Large intestine (tissue), 3 donors: ENCODE measurements around the gene KIAA1671. TPM values are rescaled to one million over a fixed set of nuclear protein-coding genes. Genes with fewer than 3 reads are reported as not detected.

Source experiments
- DNase-seq, 2 donors: peaks; one replicate each; pipeline versions ENCODE4 v3.0.0 to v3.0.0-alpha.2; 2013
- H3K27ac ChIP-seq: one replicate; pipeline ENCODE4 v1.5.1; 2013; ENCODE audit warnings: low read length
- H3K27me3 ChIP-seq: 2 replicates; pipeline ENCODE4 v1.6.1; 2013; ENCODE audit warnings: low read length; ENCODE audit not compliant: control insufficient read depth, insufficient read depth
- H3K36me3 ChIP-seq: 2 replicates; pipeline ENCODE4 v1.6.1; 2013; ENCODE audit warnings: low read length; ENCODE audit not compliant: control insufficient read depth, insufficient read depth
- H3K4me1 ChIP-seq: one replicate; pipeline ENCODE4 v1.6.1; 2013; ENCODE audit warnings: low read length; ENCODE audit not compliant: control insufficient read depth, insufficient read depth
- H3K4me3 ChIP-seq: one replicate; pipeline ENCODE4 v1.5.1; 2013; ENCODE audit warnings: low read length
- H3K9me3 ChIP-seq: one replicate; pipeline ENCODE4 v1.6.1; 2013; ENCODE audit warnings: mild to moderate bottlenecking, low read depth, low read length, moderate library complexity; ENCODE audit not compliant: control insufficient read depth
- WGBS: methylation state at CpG from one replicate; pipeline ENCODE4 v1.1.5; 2013; ENCODE audit warnings: low lambda C conversion rate; ENCODE audit not compliant: insufficient coverage; 5-methylcytosine and 5-hydroxymethylcytosine counted together
- polyA plus RNA-seq: library from polyadenylated mRNA; unstranded; fragments of 120-200 nt; gene quantifications from one replicate; pipeline ENCODE4 v1.2.1, GENCODE V29; 2013

KIAA1671 gene
- polyA plus RNA-seq, 1 donor: 25.0 TPM

DNA sequence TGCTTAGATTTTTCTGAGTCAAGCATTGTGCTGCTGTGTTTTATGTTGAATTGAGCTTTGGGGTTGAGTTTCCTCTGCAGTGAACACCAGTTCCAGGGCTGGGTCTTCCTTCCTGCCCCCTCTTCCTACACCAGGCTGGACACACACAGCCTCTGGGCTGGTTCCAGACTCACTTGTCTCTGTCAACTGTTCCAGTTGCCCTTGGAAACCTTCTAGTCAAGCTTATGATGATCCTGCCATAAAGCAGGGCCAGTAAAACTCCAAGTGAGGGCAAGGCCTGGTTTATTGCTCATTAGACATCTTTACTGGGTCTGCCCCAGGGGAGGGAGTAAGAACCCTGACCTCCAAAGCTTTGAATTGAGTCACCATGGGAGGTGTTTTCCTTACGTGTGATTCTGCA, 61.1 kb downstream of the KIAA1671 start:
- peak; percentile 91 to 97 for DNase-seq
- Histone ChIP-seq H3K27me3 (no peaks in the 10 kb centered on the region), H3K4me3 (no peak overlapping the region), H3K4me1 (peaks cover 21% of the 10 kb centered on the region), H3K36me3 (peaks cover 6% of the 10 kb centered on the region), H3K9me3 (no peaks in the 10 kb centered on the region), H3K27ac (peak overlapping the region; percentile 83)
- WGBS: no CpG with 5 or more reads among the region's 1 CpG

DNA sequence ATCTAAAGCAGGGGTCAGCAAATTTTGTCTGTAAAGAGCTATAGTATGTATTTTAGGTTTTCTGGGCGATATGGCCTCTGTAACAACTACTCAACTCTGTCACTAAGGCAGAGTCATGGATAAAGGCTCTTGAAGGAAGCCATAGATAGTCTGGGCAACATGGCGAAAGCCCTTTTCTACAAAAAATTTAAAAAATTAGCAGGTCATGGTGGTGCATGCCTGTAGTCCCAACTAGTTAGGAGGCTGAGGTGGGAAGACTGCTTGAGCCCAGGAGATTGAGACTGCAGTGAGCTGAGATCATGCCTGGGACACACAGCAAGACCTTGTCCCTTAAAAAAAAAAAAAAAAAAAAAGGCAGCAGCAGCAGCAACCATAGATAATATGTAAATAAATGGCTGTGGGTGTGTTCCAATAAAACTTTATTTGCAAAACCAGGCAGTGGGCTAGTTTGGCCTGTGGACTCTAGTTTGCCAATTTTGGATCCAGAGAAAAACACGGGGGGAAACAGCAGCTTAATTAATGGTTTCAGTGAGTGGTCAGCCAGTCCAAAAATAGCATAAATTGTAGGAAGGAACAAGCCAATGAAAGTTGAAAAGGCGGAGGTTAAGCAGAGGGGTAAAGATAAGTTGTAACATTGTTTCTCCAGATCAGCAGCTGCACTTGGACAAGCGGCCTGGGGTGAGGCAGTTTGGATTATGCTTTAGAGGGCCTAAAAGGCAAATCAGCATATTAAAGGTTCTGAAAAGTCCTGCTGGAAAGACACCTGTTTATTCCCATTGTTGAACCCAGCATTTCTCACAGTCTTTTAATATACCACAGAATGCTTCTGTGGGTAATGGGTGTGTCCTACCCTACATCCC, 62.6 kb downstream of the KIAA1671 start:
- Histone ChIP-seq H3K27me3 (no peaks in the 10 kb centered on the region), H3K9me3 (no peaks in the 10 kb centered on the region), H3K36me3 (peaks cover 6% of the 10 kb centered on the region), H3K4me1 (peaks cover 21% of the 10 kb centered on the region), H3K27ac (no peak overlapping the region), H3K4me3 (no peak overlapping the region)
- no peak for DNase-seq
- WGBS: 79% methylated on average over 2 of the region's 5 CpGs

DNA sequence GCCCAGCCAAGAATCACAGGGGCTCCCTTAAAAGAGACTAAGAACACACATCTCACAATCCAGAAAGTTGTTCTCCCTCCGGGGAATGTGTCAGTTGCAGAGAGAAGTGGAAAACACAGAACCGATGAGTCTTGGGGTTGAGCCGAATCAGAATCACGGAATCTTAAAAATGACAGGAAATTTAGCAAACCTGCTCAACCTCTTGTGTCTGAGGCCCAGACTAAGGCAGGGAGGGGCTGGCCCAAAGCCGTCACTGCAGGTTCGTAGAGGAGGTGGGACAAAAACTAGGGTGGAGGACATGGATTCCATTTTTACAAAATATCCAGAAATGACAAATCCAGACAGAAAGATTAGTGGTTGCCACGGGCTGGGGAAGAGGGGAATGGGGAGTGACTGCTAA, 63.8 kb downstream of the KIAA1671 start:
- Histone ChIP-seq H3K4me1 (peaks cover 21% of the 10 kb centered on the region), H3K27me3 (no peaks in the 10 kb centered on the region), H3K36me3 (peaks cover 6% of the 10 kb centered on the region), H3K4me3 (no peak overlapping the region), H3K9me3 (no peaks in the 10 kb centered on the region), H3K27ac (no peak overlapping the region)
- WGBS: 85% methylated on average over 2 of the region's 7 CpGs
- DNase-seq: no peak

DNA sequence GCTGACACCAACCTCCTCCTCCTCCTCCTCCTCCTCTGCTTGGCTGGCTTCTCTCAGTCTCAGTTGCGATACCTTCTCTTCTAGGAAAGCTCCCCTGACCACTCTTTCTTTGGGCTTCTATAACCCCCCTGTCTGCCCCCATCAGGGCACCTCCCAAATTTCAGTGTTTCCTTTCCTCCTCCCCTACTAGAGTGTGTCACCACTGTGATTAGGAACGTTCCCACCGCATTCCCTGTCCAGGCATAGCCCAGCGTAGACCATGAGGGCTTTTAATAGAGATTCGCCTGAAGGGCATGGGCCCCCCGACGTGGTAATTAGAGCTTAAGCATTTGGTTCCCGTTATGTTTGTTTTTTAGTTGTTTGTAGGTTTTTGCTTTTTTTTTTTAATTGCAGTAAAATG, 65.5 kb downstream of the KIAA1671 start:
- Histone ChIP-seq H3K27me3 (no peaks in the 10 kb centered on the region), H3K27ac (no peak overlapping the region), H3K9me3 (no peaks in the 10 kb centered on the region), H3K4me3 (no peak overlapping the region), H3K36me3 (peaks cover 6% of the 10 kb centered on the region), H3K4me1 (peaks cover 16% of the 10 kb centered on the region)
- WGBS: 86% methylated on average over 1 of the region's 8 CpGs
- DNase-seq: no peak

DNA sequence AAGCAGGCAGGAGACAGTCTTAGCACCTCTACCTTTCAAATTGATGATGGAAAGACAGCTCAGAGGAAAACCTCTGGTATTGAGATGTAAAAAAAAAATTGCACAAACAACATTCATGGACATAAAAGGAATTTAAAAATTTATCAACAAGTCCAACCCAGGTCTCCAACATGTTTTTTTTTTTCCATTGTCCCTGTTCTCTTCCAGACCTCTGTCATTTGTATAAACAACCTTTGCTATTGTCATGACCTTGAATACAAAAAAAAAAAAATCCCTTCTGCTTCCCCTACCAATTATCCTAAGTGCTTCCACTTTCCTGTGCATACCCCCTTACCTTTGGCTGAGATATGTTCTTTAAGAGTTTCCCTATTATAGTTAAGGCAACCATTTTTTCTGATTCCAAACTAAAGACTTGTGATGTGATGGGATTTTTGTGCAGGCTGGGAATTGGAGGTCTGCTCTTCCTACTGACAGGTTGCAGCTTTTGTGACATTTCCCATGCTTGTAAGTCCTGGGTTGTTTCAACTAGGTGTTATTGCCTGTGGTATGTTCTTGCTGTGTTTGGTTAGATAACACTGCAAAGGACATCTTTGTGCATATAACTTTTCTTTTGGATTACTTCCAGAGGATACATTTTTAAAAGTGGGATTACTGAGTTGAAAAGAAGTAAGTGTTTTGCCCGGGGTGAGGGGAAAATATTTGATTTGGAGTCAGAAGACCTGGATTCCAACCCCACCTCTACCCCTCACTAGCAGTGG, 67.1 kb downstream of the KIAA1671 start:
- DNase-seq: no peak
- peaks cover 6% of the 10 kb centered on the region for H3K36me3 ChIP-seq
- no peak overlapping the region for H3K27ac ChIP-seq
- WGBS: no CpG with 5 or more reads among the region's 1 CpG
- H3K27me3 ChIP-seq: no peaks in the 10 kb centered on the region
- H3K4me3 ChIP-seq: no peak overlapping the region
- H3K4me1 ChIP-seq: peaks cover 2% of the 10 kb centered on the region
- H3K9me3 ChIP-seq: no peaks in the 10 kb centered on the region

DNA sequence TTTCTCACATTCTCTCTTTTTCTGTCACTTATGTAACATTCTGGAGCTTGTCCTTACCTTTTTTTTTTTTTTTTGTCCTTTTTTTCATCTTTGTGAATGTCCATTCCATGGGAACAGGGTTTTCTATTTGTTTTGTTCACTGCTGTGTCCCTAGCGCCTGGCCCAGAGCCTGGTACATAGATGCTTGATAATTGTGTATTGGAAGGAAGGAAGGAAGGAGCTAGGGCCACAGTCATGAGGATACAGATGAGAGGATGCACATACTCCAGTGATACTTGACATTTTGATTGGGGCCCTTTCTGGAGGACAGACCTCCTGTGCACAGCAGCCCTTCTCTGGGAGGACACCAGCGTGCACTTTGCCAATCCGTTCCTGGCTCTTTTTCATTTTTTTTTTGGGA, 68.9 kb downstream of the KIAA1671 start:
- no CpG with 5 or more reads among the region's 3 CpGs for WGBS
- no peak overlapping the region for H3K4me3 ChIP-seq

DNA sequence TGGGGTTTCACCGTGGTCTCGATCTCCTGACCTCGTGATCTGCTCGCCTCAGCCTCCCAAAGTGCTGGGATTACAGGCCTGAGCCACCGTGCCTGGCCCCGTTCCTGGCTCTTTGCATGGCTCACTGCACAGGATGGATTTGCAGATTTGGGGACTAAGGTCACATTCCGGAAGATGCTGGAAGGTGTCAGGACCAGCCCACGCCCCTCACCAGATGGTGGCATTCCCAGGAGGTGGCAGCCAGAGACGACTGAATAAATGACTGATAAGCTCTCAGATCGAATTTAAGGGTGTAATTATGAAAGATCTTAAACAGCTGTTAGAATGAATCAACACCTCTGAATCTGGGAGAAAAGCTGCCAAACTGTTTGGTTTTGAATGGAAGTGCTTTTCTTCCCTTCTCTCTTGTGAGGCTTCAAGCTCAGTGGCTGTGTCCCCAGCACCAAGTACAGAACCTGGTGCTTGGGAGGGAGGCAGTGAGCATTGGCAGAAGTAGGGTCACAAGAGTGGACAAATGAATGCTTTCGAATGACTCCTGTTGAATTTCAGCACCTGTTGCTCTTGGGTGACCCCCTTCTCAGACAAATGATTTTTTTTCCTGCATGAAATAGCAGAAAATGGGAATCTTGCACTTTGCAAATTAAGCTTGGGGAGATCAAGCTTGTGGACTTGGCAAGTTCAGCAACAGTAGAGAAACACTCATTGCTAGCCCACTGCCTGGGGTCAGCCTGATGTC, 69.6 kb downstream of the KIAA1671 start:
- WGBS: 27% methylated on average over 2 of the region's 11 CpGs
- H3K4me1 ChIP-seq: peaks cover 20% of the 10 kb centered on the region

More for the DNA sequence above, 68.9 kb downstream of the KIAA1671 start:
- peaks cover 3% of the 10 kb centered on the region for H3K36me3 ChIP-seq
- H3K27me3 ChIP-seq: no peaks in the 10 kb centered on the region
- no peak for DNase-seq
- H3K27ac ChIP-seq: no peak overlapping the region
- H3K9me3 ChIP-seq: no peaks in the 10 kb centered on the region
- peaks cover 12% of the 10 kb centered on the region for H3K4me1 ChIP-seq

DNA sequence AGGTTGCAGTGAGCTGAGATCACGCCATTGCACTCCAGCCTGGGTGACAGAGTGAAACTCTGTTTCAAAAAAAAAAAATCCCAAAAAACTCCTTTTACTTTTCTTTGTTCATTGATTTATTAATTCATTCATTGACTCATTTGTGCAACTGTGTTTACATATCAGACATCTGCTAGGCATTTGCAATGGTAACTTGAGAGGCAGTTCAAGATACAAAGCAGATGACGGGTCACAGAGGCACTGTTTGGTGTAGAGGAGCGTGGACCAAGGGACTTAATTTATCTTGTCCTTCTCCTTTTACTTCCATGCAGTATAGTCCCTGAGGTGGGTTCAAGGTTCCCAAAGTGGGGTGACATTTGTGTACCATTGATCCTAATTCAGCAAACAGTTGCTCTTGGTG, 71.4 kb downstream of the KIAA1671 start:
- H3K27ac ChIP-seq: no peak overlapping the region

More for the DNA sequence above, 69.6 kb downstream of the KIAA1671 start:
- Histone ChIP-seq H3K27me3 (no peaks in the 10 kb centered on the region), H3K36me3 (no peaks in the 10 kb centered on the region), H3K4me3 (no peak overlapping the region), H3K27ac (no peak overlapping the region), H3K9me3 (no peaks in the 10 kb centered on the region)
- DNase-seq: no peak

DNA sequence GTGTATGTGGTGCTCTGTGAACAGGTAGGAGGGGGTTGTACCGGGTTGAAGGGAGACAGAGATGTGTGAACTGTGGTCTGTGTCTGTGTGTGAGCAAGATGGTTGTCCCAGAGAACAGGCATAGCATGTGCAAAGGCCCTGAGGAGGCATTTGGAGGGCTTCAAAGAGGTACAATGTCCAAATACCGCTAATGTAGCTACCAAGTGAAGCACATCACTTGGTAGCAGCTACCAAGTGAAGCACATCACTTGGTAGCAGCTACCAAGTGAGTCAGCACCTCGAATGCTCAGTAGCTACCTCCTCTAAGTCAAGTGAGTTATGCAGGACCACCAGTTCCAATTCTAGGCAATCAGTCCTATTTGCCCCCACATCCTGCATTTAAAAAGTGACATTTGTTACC, 72.4 kb downstream of the KIAA1671 start:
- Histone ChIP-seq H3K27ac (no peak overlapping the region), H3K36me3 (peaks cover 12% of the 10 kb centered on the region), H3K4me1 (peaks cover 31% of the 10 kb centered on the region), H3K9me3 (no peaks in the 10 kb centered on the region), H3K4me3 (no peak overlapping the region), H3K27me3 (no peaks in the 10 kb centered on the region)
- no CpG with 5 or more reads among the region's 3 CpGs for WGBS
- DNase-seq: no peak

More for the DNA sequence above, 71.4 kb downstream of the KIAA1671 start:
- H3K4me1 ChIP-seq: peaks cover 31% of the 10 kb centered on the region
- no CpG with 5 or more reads among the region's 3 CpGs for WGBS
- no peak overlapping the region for H3K4me3 ChIP-seq
- H3K27me3 ChIP-seq: no peaks in the 10 kb centered on the region
- H3K9me3 ChIP-seq: no peaks in the 10 kb centered on the region
- H3K36me3 ChIP-seq: peaks cover 3% of the 10 kb centered on the region
- DNase-seq: no peak
